AG20443 (cell line): ENCODE measurements around the gene AP2B1.
"Not testable (repeated sequence)": the region's sequence is repeated elsewhere in the genome, so short reads cannot be mapped to it uniquely, and the experiment has no call there.

Source experiments
- DNase-seq: peaks from one replicate; pipeline ENCODE4 v3.0.0; 2012; ENCODE audit warnings: low spot score, mixed read lengths

The AP2B1 gene

DNA sequence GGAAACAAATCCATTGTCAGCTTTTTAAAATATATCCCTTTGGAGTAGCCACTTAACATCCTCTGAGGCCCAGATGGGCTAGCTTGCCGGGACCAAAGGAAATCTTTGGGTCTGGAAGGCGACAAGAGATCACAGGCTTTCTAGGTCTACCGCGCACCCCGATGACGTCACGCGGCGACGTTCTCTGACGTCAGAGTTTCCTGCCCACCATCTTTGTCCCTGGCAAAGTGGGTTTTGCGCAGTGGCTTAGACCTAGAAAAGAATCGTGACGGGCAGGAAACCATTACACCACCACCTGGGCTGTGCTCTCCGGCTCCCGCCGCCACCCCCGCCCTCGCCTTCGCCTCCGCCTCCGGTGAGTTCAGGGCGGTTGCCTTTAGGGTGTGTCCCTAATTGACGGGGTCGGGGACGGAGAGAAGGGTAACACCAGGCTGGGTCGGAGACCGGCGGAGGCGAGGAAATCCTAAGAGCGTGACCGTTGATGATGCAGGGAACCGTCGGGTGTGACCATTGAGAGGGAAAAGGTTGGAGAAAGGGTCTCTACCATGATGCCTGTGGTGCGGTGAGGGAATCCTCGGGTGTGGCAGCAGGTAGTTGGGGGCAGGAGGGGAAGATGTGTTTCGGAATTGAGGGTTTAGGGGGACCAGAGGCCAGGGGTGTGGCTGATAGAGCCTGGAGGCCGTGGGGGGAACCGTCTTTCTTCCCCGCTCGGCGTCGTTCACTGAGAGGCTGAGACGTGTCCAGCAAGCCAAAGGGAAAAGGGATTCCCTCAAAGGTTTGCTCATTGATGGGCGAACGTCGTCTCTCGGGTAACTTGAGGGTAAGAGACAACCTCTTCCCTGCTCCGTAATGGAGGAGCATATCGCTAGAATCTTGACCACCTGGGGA lies at the start of gene AP2B1:
Gene AP2B1 (plus strand): TSS at position 249 of the 888 bp plus-strand sequence. CDS start 6,709 bp downstream, outside the sequence.
- DNase-seq: peak; percentile 94

DNA sequence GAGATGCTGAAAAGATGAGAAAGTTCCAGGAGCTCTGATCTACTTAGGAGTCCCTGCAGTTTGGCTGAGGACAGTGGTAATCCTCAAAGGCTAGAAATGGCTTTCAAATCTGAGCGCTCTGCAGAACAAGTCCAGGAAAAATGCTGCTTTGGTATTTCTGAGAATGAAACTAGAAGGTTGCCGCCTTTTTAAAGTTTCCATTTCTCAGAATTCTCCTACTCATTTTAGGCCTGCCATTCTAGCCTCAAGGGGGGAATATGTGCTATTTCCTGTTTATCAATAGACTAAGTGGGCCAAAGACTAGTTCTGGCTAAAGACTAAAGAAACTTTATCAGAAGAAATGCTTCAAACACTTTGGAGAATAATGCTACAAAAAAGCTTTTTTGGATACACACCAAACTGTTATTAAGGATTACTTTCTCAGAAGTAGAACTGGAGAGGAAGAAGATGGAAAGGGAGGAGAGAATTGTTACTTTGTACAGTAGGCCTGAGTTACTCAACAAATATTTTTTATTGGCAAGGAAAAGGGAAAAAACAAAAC lies 49.5 kb upstream of the AP2B1 start, which contains the start of gene SLFN12L:
Gene SLFN12L (minus strand): TSS at position 78 of the 541 bp plus-strand sequence. CDS start 15,314 bp downstream, outside the sequence.
- no peak for DNase-seq

- no peak for DNase-seq
Observed at GRCh38 chr17:35539659-35540026, 47.5 kb upstream of the AP2B1 start.

GRCh38 chr17:35540589-35541404 lies 46.3 kb upstream of the AP2B1 start:
- DNase-seq: peak; percentile 22

- no peak for DNase-seq
Observed at GRCh38 chr17:35541434-35541833, 45.7 kb upstream of the AP2B1 start.

DNA sequence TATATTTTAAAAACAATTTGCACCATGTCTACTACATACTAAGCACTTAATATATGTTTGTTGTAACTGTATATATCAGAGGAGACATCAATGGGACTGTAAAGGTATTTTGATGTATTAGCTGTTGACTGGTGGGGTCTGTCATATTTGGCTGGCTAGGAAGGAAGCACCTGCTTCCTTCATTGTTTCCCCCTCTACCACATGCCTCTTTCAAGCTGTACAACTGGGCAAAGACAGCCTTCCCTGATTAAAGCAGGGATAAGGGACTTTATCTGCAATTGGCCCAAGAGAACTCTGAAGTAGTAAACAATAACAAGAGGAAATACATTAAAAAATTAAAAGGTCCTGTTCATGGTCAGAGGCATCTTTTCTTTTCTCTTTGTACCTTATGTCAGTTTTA lies 44.1 kb upstream of the AP2B1 start:
- no peak for DNase-seq

DNA sequence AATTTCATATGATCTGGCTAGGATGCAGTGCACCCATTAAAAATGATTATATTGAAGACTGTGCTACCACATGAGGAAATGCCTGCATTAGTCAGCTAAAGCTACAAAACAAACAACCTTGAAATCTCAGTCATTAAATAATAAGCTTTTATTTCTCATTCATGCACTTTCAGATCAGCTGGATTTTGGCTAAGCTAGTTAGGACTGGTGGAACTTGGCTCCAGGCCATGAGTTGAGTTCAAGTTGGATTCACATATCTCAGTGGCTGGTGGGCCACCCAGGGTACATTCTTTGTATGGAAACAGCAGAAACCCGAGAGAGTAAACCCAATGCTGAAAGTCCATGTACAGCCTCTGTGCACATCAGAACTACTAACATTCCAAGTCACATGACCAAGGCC lies 43.3 kb upstream of the AP2B1 start:
- no peak for DNase-seq

GRCh38 chr17:35545150-35545549 lies 42.0 kb upstream of the AP2B1 start:
- DNase-seq: no peak

DNA sequence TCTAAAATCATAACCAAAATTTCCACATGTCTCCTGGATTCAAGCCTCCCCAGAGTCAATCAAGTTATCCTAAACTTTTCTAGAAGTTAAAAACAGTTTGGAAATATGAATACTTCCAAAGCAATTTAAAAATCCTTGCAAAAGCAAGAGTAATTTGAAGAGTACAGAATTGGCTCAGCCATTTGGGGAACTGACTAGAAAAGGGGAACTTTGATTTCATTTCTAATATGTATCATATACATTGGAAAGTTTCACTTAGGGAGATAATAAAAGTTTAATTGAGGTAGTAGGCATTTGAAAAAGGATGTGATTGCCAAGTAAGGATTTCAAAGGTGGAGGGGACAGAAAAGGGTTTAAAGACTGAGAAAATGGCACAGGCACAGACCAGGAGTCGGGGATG lies 40.6 kb upstream of the AP2B1 start:
- no peak for DNase-seq

- no peak for DNase-seq
Observed at GRCh38 chr17:35548208-35548810, 38.8 kb upstream of the AP2B1 start.

GRCh38 chr17:35548978-35549377 lies 38.1 kb upstream of the AP2B1 start:
- no peak for DNase-seq

- no peak for DNase-seq
Observed at GRCh38 chr17:35553310-35553709, 33.8 kb upstream of the AP2B1 start.

DNA sequence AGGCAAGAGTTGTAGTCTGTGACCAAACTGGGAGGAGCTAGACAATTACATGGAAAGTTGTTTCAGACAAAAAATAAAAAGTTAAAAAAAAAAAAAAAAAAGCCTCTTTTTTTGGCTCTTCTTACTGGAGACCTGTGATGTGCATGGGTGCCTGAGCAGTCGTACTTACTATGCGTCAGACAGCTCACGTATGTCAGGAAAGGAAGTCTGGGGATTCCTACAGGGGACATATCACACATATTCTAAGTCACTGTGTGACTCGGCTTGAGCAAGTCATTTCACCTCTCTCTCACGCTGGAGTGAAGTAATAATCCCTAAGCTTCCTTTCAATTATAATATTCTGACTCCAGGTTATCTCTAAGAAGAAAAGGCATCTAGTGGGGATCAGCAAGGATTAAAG lies 32.5 kb upstream of the AP2B1 start:
- DNase-seq: no peak

DNA sequence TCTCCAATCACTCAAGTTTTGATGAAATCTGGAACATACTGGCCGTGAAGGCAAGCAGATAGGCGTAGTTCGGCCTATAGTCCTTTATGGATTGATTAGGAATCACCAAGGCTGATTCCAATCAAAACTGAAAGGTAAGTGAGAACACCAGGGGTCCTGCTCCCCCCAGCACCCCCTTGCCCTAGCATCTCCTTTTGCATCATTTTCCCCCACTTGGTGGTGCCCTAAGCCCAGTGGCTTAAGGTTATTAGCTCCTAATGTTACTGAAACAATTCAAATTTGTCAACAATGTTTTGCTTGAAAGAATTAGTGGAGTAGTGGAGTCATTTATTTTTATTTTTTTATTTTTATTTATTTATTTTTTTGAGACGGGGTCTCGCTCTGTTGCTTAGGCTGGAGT lies 31.4 kb upstream of the AP2B1 start:
- DNase-seq: no peak

DNA sequence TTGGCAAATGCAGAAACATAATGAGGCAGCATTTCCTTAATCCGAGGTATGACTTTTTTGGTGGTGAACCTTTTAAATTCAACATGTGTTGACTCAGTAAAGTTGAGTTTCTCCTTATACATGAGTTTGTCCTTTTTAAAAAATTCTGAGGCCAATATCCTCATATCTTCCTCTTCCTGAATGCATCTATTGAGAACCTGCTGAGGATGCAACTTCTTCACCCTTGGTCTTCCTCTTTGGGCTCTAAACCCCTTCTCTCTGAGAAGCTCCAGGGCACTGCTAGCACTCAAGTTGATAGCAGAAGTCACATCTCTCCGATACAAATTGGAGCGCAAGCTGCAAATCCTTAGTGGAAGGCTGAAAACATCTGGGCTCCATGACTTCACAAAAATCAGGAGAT lies 29.8 kb upstream of the AP2B1 start:
- no peak for DNase-seq

GRCh38 chr17:35559495-35560210 lies 27.5 kb upstream of the AP2B1 start:
- DNase-seq: no peak

- no peak for DNase-seq
Observed at GRCh38 chr17:35560703-35561102, 26.4 kb upstream of the AP2B1 start, which contains the start of gene SLFN14. SLFN14 (minus strand) TSS chr17:35560819; CDS start chr17:35558062, 2,757 bp downstream.

- DNase-seq: not testable (repeated sequence)
Observed at GRCh38 chr17:35563181-35563580, 23.9 kb upstream of the AP2B1 start.

DNA sequence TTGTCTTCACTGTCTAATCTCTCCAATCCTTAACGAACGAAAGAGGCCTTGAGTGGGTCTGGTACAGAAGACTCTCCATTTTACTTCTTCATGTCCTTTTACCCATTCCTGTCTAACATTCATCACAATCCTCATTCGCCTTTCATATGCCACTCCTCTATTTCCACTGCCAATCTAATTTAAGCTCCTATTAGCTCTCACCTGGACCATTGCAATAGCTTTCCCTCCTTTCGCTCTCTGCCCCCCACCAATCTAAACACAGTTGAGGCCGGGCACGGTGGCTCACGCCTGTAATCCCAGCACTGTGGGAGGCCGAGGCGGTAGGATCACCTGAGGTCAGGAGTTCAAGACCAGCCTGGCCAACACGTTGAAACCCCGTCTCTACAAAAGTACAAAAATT lies 20.2 kb upstream of the AP2B1 start:
- no peak for DNase-seq

DNA sequence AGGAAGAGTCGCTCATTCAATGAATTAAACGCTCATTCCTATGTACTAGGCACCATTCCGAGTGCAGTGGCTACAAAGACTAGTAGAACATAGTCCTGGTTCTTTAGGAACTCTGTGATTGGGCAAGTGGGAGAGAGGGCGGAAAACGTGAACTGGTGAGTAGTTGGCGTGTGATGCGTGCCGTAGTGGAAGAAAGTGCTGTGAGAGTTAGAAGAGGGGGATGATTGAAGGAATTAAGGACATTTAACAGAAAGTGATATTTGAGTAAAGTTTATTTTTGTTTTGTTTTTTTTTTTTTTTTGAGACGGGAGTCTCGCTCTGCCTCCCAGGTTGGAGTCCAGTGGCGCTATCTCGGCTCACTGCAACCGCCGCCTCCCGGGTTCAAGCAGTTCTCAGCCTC lies 18.6 kb upstream of the AP2B1 start:
- DNase-seq: peak; percentile 61

DNA sequence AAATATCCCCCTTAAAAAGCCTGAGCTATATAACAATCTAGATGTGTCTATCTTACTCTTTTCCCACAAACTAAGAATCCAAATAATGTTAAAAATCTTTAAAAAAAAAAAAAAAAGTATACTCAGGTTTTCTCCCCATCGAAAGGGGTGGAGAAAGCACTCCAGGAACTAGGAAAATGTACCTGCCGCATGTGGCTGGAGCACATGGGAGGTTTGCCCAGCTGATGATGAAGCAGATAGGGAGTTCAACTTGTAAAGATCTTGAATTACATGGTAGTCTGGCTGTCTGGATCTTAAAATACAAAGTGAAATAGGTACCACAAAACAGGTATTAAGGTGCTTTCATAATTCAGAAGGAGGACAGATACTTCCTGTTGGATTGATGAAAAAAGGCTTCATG lies 17.7 kb upstream of the AP2B1 start:
- no peak for DNase-seq

- no peak for DNase-seq
Observed at GRCh38 chr17:35575759-35576158, 11.4 kb upstream of the AP2B1 start.
